Activated CD8-positive, alpha-beta memory T cell treated with anti-CD3 and anti-CD28 coated beads, Interleukin-2, amount 10 ng/mL, durations not matched to agents 7 days and 5 days (primary cell): ENCODE measurements around the gene ADAMTSL4. TPM values are rescaled to one million over a fixed set of nuclear protein-coding genes. Genes with fewer than 3 reads are reported as not detected.
"Not testable (repeated sequence)": the region's sequence is repeated elsewhere in the genome, so short reads cannot be mapped to it uniquely, and the experiment has no call there.

Source experiments
- ATAC-seq: fragments of 150-1000 bp; cut with Tn5 transposase; one replicate; pipeline ENCODE4 v1.10.0; 2021; ENCODE audit warnings: moderate library complexity
- CTCF ChIA-PET: fragments of 350-600 bp; sonication (Branson Sonifier 250); formaldehyde crosslinking; loops from one replicate; lab custom pipeline; 2021; ENCODE audit warnings: antibody characterized with exemption; lab: Charles Lee
- DNase-seq: peaks from one replicate; pipeline ENCODE4 v3.0.0-alpha.2; 2020
- H3K27ac Mint-ChIP-seq: one replicate; pipeline ENCODE4 v1.8.0; 2021; ENCODE audit warnings: mild to moderate bottlenecking, mixed read lengths
- H3K27me3 Mint-ChIP-seq: one replicate; pipeline ENCODE4 v1.8.0; 2021; ENCODE audit warnings: mixed read lengths
- H3K36me3 Mint-ChIP-seq: one replicate; pipeline ENCODE4 v1.8.0; 2021; ENCODE audit warnings: mild to moderate bottlenecking, mixed read lengths
- H3K4me1 Mint-ChIP-seq: one replicate; pipeline ENCODE4 v1.8.0; 2021; ENCODE audit warnings: mixed read lengths
- H3K4me3 Mint-ChIP-seq: one replicate; pipeline ENCODE4 v1.8.0; 2021; ENCODE audit warnings: mild to moderate bottlenecking, moderate library complexity, mixed read lengths
- H3K9me3 Mint-ChIP-seq: one replicate; pipeline ENCODE4 v1.8.0; 2022; ENCODE audit warnings: low read depth, mixed read lengths
- total RNA-seq, 2 experiments: library from RNA; stranded (reverse); gene quantifications; one replicate each; pipeline ENCODE4 v1.2.3, GENCODE V29; 2021

Gene ADAMTSL4
- total RNA-seq, 2 experiments from 2014 or later: 0.18 to 0.35 TPM

- peaks cover 27% of the 10 kb centered on the region for H3K36me3 Mint-ChIP-seq
- CTCF ChIA-PET: interaction anchor here (0.9 to 15.0 kb wide), 7 partner anchors 5 to 480 kb away, joined by 3 to 297 read pairs (median 4); partner anchors contain the start of genes ANXA9 and MCL1
- peak; percentile 81 for DNase-seq
- peak; percentile 25 for ATAC-seq
- peak overlapping the region; percentile 73 for H3K4me3 Mint-ChIP-seq
- H3K27me3 Mint-ChIP-seq: no peaks in the 10 kb centered on the region
- H3K27ac Mint-ChIP-seq: peak overlapping the region; percentile 98
- no peaks in the 10 kb centered on the region for H3K9me3 Mint-ChIP-seq
- H3K4me1 Mint-ChIP-seq: peaks cover 90% of the 10 kb centered on the region
These were observed 18.7 kb downstream of the ADAMTSL4 start for GRCh38 chr1:150567717-150568593.

DNA sequence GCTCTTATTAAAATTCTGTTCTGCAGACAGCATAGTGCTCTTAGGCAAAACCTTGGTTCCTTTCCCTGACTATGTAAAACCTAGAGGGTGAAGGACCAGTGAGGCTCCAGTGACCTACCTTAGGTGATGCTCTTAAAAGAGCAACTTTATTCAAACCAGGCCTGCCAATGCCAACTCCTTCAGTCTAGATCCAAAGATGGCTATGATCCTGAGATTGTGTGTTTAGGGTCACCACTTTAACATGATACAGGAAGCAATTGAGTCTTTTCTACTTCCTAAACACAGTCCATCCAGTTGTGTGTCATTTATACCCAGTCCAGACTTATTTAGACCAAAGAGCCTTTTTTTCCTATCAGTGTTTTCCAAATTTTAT is 19.4 kb downstream of the ADAMTSL4 start:
- DNase-seq (peak; percentile 46), ATAC-seq (no peak)
- Mint-ChIP-seq H3K36me3 (peaks cover 33% of the 10 kb centered on the region), H3K27me3 (no peaks in the 10 kb centered on the region), H3K4me1 (peaks cover 90% of the 10 kb centered on the region), H3K27ac (peak overlapping the region; percentile 98), H3K4me3 (peak overlapping the region; percentile 73), H3K9me3 (no peaks in the 10 kb centered on the region)
- CTCF ChIA-PET: interaction anchor here (0.9 to 15.0 kb wide), 6 partner anchors 6 to 413 kb away, joined by 3 to 297 read pairs (median 6); partner anchors contain the start of genes ANXA9 and MCL1

DNA sequence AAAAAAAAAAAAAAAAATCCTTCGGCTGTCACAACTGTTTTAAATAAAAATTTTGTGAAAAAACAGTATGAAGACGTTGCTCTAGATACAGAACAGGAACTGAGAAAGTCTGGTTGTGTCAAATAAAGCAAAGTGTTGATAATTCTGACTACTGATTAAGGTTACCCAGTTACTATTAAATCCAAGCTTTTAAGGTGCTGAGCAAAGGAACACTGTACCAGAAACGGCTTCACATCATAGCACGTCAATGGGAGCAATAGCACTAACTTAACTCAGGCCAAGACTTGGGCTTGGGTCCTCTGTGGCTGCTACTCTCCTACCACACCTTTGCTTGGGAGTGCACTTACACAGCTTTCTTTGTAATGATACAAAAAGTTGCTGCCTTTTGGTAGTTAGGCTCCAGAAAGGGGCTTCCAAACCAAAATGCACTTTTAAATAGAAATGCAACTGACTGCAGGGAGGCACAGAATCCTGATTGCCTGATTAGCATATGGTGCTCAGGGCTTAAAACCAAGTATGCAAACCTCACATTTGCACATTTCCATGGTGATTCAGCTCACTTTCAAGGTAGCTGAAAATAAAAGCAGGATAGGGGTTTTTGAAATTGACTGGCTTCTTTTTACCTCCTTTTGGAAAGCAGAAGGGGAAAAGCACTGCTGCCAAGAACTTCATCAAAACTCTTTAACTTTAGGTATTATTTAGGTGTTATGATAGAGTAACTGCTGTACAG is 23.9 kb downstream of the ADAMTSL4 start:
- peaks cover 68% of the 10 kb centered on the region for H3K36me3 Mint-ChIP-seq

DNA sequence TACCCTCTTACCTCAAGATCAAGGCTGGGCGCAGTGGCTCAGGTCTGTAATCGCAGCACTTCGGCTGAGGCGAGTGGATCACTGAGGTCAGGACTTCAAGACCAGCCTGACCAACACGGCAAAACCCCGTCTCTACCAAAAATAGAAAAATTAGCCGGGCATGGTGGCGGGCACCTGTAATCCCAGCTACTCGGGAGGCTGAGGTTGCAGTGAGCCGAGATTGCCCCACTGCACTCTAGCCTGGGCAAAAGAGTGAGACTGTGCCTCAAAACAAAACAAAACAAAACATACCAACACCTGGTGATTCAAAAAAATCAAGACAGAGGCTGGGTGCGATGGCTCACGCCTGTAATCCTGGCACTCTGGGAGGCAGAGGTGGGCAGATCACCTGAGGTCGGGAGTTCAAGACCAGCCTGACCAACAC is 24.5 kb downstream of the ADAMTSL4 start:
- not testable (repeated sequence) for H3K9me3 Mint-ChIP-seq, H3K27me3 Mint-ChIP-seq, ATAC-seq
- peak overlapping the region; percentile 98 for H3K27ac Mint-ChIP-seq
- H3K4me3 Mint-ChIP-seq: peak overlapping the region; percentile 99
- H3K36me3 Mint-ChIP-seq: peaks cover 74% of the 10 kb centered on the region
- CTCF ChIA-PET: interaction anchor here (4.3 to 15.0 kb wide), 2 partner anchors 11 to 47 kb away, joined by 15 to 297 read pairs; no protein-coding TSS in a partner anchor
- DNase-seq: peak; percentile 51
- H3K4me1 Mint-ChIP-seq: peaks cover 66% of the 10 kb centered on the region

More for the DNA sequence above, 23.9 kb downstream of the ADAMTSL4 start:
- Mint-ChIP-seq H3K27ac (peak overlapping the region; percentile 98), H3K4me1 (peaks cover 72% of the 10 kb centered on the region), H3K27me3 (no peaks in the 10 kb centered on the region), H3K9me3 (no peaks in the 10 kb centered on the region), H3K4me3 (peak overlapping the region; percentile 99)
- ATAC-seq (no peak), DNase-seq (peak; percentile 40)
- CTCF ChIA-PET: interaction anchor here (1.0 to 15.0 kb wide), 3 partner anchors 10 to 47 kb away, joined by 4 to 297 read pairs (median 15); no protein-coding TSS in a partner anchor

DNA sequence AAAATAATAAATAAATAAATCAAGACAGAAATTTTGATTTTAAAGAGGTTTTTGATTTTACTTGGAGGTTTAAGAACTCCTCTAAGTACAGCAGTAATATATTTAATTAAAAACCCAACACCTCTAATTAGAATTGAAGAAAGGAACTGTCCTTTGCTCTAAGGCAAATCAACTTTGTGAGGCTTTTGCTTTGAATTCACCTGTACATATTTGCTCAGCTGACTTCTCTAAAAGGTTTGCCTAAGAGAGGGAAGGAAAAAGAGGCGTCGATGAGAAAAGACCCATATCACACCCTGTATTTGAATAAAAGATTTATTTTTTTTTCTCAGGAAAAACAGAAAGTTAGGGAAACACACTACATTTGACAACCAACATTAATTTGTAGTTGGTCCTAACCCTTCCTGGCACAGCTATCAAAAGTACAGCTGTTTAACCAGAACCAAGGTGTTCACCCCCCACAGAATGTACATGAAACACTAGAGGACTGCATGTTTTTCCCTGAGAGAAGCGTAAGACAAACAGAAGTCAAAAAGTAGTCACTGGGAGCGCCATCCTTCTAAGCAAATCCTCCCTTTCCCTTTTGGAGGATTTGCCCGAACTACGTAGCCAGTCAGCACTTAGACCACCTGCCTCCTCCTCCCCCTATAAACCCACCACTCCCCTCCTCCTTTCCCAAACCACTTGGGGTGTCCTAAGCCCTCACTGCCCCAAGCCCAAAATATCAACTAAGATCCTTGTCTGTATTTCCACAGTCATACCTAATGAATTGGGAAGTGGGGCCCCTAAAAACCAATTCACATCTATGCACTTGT is 25.3 kb downstream of the ADAMTSL4 start:
- CTCF ChIA-PET: interaction anchor here (1.6 to 15.0 kb wide), 2 partner anchors 12 to 46 kb away, joined by 4 to 297 read pairs; no protein-coding TSS in a partner anchor
- ATAC-seq: no peak

GRCh38 chr1:150575072-150575489 is 25.9 kb downstream of the ADAMTSL4 start:
- H3K36me3 Mint-ChIP-seq: peaks cover 74% of the 10 kb centered on the region
- ATAC-seq (no peak), DNase-seq (no peak)
- no peaks in the 10 kb centered on the region for H3K27me3 Mint-ChIP-seq
- CTCF ChIA-PET: interaction anchor here (1.6 to 15.0 kb wide), 2 partner anchors 12 to 45 kb away, joined by 4 to 297 read pairs; no protein-coding TSS in a partner anchor
- H3K4me3 Mint-ChIP-seq: peak overlapping the region; percentile 99
- H3K9me3 Mint-ChIP-seq: no peaks in the 10 kb centered on the region
- H3K4me1 Mint-ChIP-seq: peaks cover 54% of the 10 kb centered on the region
- peak overlapping the region; percentile 97 for H3K27ac Mint-ChIP-seq

More for the DNA sequence above, 25.3 kb downstream of the ADAMTSL4 start:
- H3K4me3 Mint-ChIP-seq: peak overlapping the region; percentile 99
- no peak for DNase-seq
- no peaks in the 10 kb centered on the region for H3K9me3 Mint-ChIP-seq
- peak overlapping the region; percentile 97 for H3K27ac Mint-ChIP-seq
- peaks cover 58% of the 10 kb centered on the region for H3K4me1 Mint-ChIP-seq
- peaks cover 79% of the 10 kb centered on the region for H3K36me3 Mint-ChIP-seq
- H3K27me3 Mint-ChIP-seq: no peaks in the 10 kb centered on the region

DNA sequence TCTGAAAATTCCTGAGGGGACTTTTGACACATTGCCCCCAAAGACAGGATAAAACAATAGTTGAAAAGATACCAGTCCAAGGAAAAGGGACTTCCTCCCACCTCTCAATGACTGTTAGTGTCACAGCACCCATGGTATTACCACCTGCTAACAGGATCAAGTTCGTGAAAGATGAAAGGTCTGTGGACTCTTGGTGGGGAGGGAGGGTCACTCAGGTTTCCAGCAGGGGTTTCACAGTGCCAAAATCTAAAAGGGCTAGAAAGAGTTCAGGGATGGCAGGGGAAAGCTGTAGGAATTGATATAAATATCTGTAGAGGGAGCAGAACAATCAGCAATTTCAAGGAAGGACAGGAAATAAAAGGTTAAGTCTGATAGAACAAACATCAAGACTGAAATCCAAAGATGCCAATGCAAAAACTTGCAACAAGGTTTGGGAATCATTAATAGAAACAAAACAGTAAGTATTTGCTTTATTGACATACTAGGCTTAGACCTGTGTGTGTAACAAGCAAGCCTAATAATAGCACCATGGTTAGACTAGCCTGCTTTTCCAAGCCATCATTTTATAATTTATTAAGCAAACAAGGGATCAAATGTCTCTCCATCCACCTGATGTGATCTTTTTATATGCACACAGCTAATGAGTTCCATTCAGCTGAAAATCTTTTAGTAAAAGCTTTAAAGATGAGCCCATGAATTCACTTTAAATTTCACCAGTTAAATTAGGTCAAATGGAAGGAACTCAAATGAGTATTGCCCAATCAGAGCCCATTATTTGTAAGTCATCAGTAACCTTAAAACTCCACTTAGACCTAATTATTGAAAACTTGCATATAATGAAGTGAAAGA is 26.5 kb downstream of the ADAMTSL4 start:
- H3K4me3 Mint-ChIP-seq: peak overlapping the region; percentile 99
- ATAC-seq (no peak), DNase-seq (no peak)
- peaks cover 54% of the 10 kb centered on the region for H3K4me1 Mint-ChIP-seq
- H3K27me3 Mint-ChIP-seq: no peaks in the 10 kb centered on the region
- H3K27ac Mint-ChIP-seq: peak overlapping the region; percentile 97
- peaks cover 73% of the 10 kb centered on the region for H3K36me3 Mint-ChIP-seq
- no peaks in the 10 kb centered on the region for H3K9me3 Mint-ChIP-seq
- CTCF ChIA-PET: interaction anchor here (0.9 to 15.0 kb wide), 3 partner anchors 13 to 44 kb away, joined by 4 to 297 read pairs (median 5); no protein-coding TSS in a partner anchor

DNA sequence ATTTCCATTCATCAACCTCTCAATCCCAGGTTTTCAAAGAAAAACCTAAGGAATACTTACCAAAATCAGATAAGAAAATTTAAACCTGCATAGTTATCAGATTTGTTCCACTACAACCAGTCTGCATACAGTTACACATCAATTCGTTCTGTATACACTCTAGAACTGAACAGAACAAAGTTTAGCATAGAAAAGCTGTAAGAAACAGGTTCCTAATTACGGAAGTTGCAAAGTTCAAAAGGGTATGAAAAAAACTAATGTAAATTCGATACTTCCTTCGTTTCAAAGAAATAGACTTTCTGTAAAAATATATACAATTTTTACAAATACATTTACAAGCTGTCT is 27.1 kb downstream of the ADAMTSL4 start:
- CTCF ChIA-PET: interaction anchor here (0.9 to 15.0 kb wide), 4 partner anchors 13 to 44 kb away, joined by 3 to 297 read pairs (median 4); no protein-coding TSS in a partner anchor
- Mint-ChIP-seq H3K4me1 (peaks cover 52% of the 10 kb centered on the region), H3K27ac (peak overlapping the region; percentile 97), H3K4me3 (peak overlapping the region; percentile 99), H3K36me3 (peaks cover 69% of the 10 kb centered on the region), H3K27me3 (no peaks in the 10 kb centered on the region), H3K9me3 (no peaks in the 10 kb centered on the region)
- DNase-seq (no peak), ATAC-seq (no peak)

DNA sequence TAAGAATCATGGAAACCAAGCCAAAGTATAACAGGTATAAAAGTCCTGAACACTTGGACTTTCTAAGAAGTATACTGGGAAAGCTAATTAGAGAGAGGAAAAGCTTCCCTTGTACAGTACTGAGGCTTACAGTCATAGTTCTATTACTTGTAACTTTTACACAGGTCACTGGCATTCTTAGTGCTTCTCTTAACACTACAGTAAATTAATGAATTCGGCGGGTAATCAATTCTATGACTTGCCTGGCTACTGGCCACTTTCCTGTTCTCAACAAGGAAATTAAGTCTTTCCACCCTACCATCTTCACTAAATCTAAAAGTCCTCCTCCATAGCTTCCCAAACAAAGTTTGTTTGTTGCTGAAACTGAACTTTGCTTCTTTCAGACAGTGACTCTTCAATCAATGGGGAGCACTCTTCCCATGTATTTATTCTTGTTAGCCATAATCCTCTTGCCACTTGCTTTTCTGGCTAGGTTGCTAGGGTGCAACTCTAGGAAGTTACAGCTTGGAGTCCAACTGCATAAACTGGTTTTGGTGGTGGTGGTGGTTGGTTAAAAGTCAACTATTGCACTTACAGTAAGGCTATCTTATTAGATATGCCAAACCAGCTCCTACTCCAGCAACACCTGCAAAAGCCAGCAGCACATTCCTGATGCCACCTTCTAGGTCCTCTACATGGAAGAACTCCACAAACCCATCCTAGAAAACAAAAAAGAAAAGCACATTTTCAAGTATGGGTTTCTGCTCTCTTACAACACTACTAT is 27.8 kb downstream of the ADAMTSL4 start:
- no peak for ATAC-seq
- Mint-ChIP-seq H3K36me3 (peaks cover 67% of the 10 kb centered on the region), H3K4me1 (peaks cover 47% of the 10 kb centered on the region), H3K4me3 (peak overlapping the region; percentile 99), H3K27ac (peak overlapping the region; percentile 97), H3K9me3 (no peaks in the 10 kb centered on the region), H3K27me3 (no peaks in the 10 kb centered on the region)
- peak; percentile 42 for DNase-seq
- CTCF ChIA-PET: interaction anchor here (0.9 to 15.0 kb wide), 3 partner anchors 14 to 41 kb away, joined by 3 to 297 read pairs (median 5); no protein-coding TSS in a partner anchor

DNA sequence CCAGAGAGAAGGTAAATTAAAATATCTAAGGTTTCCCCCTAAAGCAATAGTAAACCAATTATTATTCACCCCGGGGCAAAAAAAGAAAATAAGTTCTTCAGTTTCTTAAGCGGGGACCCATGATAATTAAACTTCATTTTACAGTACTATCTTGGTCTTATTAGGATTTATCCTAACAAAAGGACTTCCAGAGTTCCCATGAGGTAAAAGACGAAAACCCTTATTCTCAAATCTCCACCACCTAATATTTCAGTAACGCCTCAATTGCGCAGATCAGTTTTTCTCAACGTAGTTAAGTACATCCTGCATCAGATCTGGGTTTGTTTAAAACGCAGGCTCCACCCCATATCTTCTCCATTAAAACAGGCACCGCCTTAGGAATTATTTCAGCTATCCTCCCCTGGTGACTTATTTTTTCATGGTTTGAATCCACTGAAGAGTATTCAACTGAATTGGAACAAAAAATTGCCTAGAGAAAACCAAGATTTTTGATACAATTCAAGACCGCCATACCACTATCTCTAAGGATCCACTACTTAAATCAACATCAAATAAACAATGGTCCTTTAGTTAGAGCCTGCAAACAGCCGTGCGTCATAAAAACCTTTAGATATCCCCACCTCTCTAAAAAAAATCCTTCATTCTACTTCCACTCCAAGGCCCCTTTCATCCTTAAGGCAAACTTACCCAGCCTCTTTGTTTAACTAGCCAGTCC is 28.5 kb downstream of the ADAMTSL4 start:
- ATAC-seq: no peak
- peak overlapping the region; percentile 99 for H3K4me3 Mint-ChIP-seq
- H3K4me1 Mint-ChIP-seq: peaks cover 45% of the 10 kb centered on the region
- CTCF ChIA-PET: interaction anchor here (1.0 to 15.0 kb wide), 3 partner anchors 15 to 34 kb away, joined by 3 to 297 read pairs (median 4); no protein-coding TSS in a partner anchor
- no peaks in the 10 kb centered on the region for H3K27me3 Mint-ChIP-seq
- H3K9me3 Mint-ChIP-seq: no peaks in the 10 kb centered on the region
- peak; percentile 47 for DNase-seq
- H3K36me3 Mint-ChIP-seq: peaks cover 65% of the 10 kb centered on the region
- peak overlapping the region; percentile 97 for H3K27ac Mint-ChIP-seq
